Neutrophil (primary cell): ENCODE data around the gene SPPL2A.

Experiments used
- H3K27ac ChIP-seq: fragments of 200-600 bp; sonication (generic); 2 replicates; pipeline ENCODE4 v1.5.1; 2016; ENCODE audit warnings: mild to moderate bottlenecking, moderate library complexity
- H3K27me3 ChIP-seq: fragments of 200-600 bp; sonication (generic); 2 replicates; pipeline ENCODE4 v1.6.0; 2016; ENCODE audit warnings: mild to moderate bottlenecking
- H3K36me3 ChIP-seq: fragments of 200-600 bp; sonication (generic); 2 replicates; pipeline ENCODE4 v1.5.1; 2017
- H3K4me1 ChIP-seq, 2 experiments: fragments of 200-600 bp in 1 of 2; sonication (generic) in 1 of 2; 1 replicate in 1 of 2; 2 replicates in 1 of 2; pipeline versions ENCODE4 v1.5.1 to v1.6.1; 2013 to 2016; ENCODE audit warnings: low read depth in 1 of 2, low read length in 1 of 2, mild to moderate bottlenecking in 1 of 2, moderate library complexity in 1 of 2; ENCODE audit not compliant: control insufficient read depth in 1 of 2, insufficient read depth in 1 of 2
- H3K4me3 ChIP-seq, 2 experiments: fragments of 200-600 bp in 1 of 2; sonication (generic) in 1 of 2; 1 replicate in 1 of 2; 2 replicates in 1 of 2; pipeline ENCODE4 v1.5.1; 2013 to 2016; ENCODE audit warnings: low read depth in 1 of 2, low read length in 1 of 2, mild to moderate bottlenecking in 1 of 2, moderate library complexity in 1 of 2
- H3K9me3 ChIP-seq: fragments of 200-600 bp; sonication (generic); 2 replicates; pipeline ENCODE4 v1.5.1; 2016
- CTCF ChIP-seq: fragments of 200-600 bp; sonication (generic); IDR thresholded peaks from 2 replicates; pipeline ENCODE4 v1.5.1; 2016; ENCODE audit warnings: antibody characterized with exemption

The SPPL2A gene

GRCh38 chr15:50726315-50726714, 39.2 kb downstream of the SPPL2A start:
- Histone ChIP-seq H3K27me3 (no peaks in the 10 kb centered on the region), H3K36me3 (peaks cover 97% of the 10 kb centered on the region), H3K27ac (no peak overlapping the region), H3K4me3 (no peak overlapping the region), H3K9me3 (no peaks in the 10 kb centered on the region), H3K4me1 (no peaks in the 10 kb centered on the region)
- no peak for TF ChIP-seq CTCF

- Histone ChIP-seq H3K4me3 (no peak overlapping the region), H3K9me3 (no peaks in the 10 kb centered on the region), H3K27ac (no peak overlapping the region), H3K4me1 (no peaks in the 10 kb centered on the region), H3K36me3 (peaks cover 75% of the 10 kb centered on the region), H3K27me3 (no peaks in the 10 kb centered on the region)
- TF ChIP-seq CTCF = no peak
These were observed 46.8 kb downstream of the SPPL2A start for GRCh38 chr15:50718700-50719125.

- no peak for TF ChIP-seq CTCF
- Histone ChIP-seq H3K4me3 (no peak overlapping the region), H3K9me3 (no peaks in the 10 kb centered on the region)
These were observed 53.5 kb downstream of the SPPL2A start for GRCh38 chr15:50712018-50712417.

GRCh38 chr15:50710585-50710984, 54.9 kb downstream of the SPPL2A start:
- no peaks in the 10 kb centered on the region for H3K9me3 ChIP-seq
- H3K36me3 ChIP-seq = peaks cover 41% of the 10 kb centered on the region
- no peaks in the 10 kb centered on the region for H3K27me3 ChIP-seq
- TF ChIP-seq CTCF = no peak
- no peak overlapping the region for H3K27ac ChIP-seq
- H3K4me3 ChIP-seq = no peak overlapping the region
- H3K4me1 ChIP-seq = peaks cover 20 to 23% of the 10 kb centered on the region in 2 experiments

More at GRCh38 chr15:50712018-50712417, 53.5 kb downstream of the SPPL2A start:
- H3K27me3 ChIP-seq = no peaks in the 10 kb centered on the region
- no peak overlapping the region for H3K27ac ChIP-seq
- H3K36me3 ChIP-seq = peaks cover 42% of the 10 kb centered on the region
- H3K4me1 ChIP-seq = peaks cover 20 to 23% of the 10 kb centered on the region in 2 experiments

- TF ChIP-seq CTCF = no peak
- Histone ChIP-seq H3K27me3 (no peaks in the 10 kb centered on the region), H3K36me3 (peaks cover 40% of the 10 kb centered on the region), H3K9me3 (no peaks in the 10 kb centered on the region), H3K4me3 (no peak overlapping the region), H3K27ac (no peak overlapping the region), H3K4me1 (peaks cover 17% of the 10 kb centered on the region in 2 experiments)
These were observed 57.6 kb downstream of the SPPL2A start for GRCh38 chr15:50707878-50708427.
